NCI-H146 (cell line): Measurements from ENCODE around the gene C2orf42.
"Not testable (repeated sequence)": the region's sequence is repeated elsewhere in the genome, so short reads cannot be mapped to it uniquely, and the experiment has no call there.

Source experiments
- DNase-seq: peaks from one replicate; lab custom pipeline; 2025; lab: John Stamatoyannopoulos, UW

Gene C2orf42

DNA sequence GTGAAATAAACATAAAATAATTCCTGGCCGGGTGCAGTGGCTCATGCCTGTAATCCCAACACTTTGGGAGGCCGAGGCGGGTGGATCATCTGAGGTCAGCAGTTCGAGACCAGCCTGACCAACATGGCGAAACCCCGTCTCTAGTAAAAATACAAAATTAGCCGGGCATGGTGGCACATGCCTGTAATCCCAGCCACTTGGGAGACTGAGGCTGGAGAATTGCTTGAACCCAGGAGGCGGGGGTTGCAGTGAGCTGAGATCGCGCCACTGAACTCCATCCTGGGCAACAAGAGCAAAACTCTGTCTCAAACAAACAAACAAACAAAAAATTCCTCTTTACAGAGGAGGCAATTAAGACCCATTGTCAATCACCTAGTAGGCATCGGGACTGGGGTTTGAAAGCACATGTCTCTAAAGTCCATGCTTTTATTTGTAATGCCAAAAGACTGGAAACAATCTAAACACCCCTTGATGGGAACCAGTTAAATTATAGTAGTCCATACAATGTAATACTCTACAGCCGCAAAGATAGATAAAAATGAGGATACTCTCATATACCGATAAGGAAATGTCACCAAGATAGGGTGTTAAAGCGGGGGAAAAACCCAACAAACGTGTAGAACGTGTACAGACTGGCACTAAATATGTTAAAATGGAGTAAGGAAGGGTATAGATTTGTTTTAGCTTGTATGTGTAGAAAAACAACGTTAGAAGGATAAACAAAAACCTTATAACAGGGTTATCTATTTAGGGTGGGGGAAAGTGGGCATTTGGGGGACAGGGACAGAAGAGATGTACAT lies 59.3 kb downstream of the C2orf42 start:
- DNase-seq: not testable (repeated sequence)

DNA sequence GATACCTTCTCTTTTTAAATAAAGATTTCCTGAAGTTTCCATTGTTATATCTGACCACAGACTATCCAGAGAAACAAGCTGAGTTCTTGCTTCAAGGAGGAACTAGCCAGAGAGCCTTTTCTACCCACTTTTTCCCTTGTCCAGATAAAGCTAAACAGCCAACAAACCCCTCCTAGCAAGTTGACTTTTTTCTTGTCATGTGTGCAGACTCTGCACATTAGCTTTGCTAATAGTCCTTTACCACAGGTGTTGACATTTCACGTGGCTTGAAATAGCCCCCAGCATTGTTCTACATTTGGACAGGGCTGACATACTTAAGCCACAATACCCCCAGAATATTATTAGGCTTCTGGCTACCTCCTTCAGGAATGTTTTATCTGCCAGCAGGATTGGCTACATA lies 62.8 kb downstream of the C2orf42 start:
- no peak for DNase-seq

DNA sequence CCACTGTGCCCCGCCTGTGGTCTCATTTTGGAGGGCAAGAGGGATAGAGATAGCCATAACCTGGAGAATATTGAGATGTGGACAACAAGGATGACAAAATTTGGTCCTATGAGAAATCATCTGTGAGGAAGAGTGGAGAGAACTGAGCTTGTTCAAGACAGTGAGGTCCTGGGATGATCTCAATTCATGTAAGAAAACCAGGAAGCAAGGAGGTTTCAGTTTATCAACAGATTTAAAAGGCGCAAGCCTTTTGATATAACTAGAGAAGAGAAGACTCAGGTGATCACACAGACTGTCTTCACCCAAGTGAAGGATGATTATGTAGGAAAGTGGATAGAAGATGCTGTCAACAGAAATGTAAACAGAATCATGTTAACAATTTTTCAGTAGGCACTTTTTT lies 64.4 kb downstream of the C2orf42 start:
- DNase-seq: no peak

DNA sequence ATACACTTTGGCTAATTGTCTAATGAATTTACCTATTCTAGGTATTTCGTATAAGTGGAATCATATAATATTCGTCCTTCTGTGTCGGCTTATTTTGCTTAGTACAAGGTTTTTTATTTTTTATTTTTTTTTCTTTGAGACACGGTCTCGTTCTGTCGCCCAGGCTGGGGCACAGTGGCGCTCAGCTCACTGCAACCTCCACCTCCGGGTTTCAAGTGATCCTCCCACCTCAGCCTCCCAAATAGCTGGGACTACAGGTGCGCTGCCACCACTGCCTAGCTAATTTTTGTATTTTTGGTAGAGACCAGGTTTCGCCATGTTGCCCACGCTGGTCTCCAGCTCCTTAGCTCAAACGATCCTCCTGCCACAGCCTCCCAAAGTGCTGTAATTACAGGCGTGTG lies 65.3 kb downstream of the C2orf42 start:
- DNase-seq: peak; percentile 11

DNA sequence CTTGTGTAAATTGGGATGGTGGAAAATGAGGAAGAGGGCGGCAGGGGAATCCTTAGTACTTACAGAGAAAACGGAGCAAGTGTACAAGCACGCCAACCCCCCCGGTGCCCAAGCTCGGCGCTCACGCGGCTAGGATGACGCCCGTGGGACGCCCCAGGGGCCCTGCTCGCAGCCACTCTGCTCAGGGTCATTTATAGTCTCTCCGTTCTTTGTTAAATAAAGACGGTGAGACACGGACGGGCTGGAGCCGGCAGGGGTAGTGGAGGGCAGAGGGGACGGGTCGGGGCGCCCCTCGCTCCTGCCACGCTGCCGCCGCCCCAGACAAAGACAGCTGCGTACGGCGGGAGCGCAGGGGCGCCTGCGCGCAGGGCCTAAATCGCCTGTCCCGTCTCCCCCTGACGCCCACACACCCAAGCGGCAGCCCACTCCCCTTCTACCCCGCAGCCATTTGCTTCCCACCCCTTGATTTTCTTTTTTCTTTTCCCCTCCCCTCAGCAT lies 65.8 kb downstream of the C2orf42 start:
- DNase-seq: peak; percentile 77

DNA sequence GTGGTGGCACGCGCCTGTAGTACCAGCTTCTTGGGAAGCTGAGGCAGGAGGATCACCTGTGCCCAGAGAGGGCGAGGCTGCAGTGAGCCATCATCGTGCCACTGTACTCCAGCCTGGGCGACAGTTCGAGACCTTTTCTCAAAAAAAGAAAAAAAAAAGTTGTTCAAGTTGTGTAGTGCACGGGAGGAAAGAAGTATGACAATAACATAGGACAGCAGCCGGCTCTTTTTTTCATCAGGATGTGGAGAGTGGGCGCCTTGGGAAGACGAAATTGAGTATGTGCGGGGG lies 67.0 kb downstream of the C2orf42 start:
- DNase-seq: no peak

DNA sequence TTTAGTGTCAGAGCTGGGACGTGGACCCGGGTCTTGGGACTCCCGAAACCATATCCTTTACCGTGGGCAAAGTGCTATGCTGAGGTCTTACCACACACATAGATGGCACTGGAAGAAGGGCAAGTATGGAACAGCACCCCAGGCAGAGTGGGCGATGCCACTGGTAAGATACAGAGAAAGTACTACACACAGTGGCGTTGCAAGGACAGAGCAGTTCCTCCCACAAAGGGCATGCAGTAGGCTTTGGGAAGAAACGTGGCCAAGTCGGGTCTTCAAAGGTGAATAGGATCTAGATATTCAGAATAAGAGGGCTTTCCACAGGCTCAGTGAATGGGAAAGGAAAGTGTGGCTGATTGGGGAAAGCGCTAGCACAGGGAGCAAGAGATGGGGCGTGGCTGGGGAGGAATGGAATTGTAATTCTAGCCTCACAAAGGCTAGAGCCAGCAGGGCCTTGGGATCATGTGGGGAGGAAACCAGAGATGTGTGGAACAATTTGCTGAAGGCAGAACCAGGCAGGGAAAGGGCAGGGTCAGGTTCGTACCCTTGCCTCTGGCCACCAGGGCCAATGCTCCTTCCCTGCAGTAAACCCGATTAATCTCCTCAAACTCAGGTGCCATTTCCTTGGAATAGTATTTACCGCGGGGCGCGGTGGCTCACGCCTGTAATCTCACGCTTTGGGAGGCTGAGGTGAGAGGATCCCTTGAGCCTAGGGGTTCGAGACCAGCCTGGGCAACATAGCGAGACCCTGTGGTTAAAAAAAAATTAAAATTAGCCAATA lies 67.6 kb downstream of the C2orf42 start:
- DNase-seq: peak; percentile 27

DNA sequence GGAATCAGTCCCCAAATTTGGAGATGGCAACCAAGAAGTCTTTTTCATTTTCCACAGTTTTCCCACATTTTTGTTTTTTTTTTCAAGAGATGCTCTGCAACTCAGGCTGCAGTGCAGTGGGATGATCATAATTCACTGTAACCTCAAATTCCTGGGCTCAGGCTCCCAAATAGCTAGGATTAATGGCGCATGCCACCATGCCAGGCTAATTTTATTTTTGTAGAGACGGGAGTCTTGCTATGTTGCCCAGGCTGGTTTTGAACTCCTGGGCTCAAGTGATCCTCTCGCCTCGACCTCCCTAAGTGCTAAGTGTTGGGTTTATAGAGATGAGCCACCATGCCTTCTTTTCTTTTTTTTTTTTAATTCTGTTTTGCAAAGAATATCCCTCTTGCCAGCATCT lies 68.3 kb downstream of the C2orf42 start:
- no peak for DNase-seq

DNA sequence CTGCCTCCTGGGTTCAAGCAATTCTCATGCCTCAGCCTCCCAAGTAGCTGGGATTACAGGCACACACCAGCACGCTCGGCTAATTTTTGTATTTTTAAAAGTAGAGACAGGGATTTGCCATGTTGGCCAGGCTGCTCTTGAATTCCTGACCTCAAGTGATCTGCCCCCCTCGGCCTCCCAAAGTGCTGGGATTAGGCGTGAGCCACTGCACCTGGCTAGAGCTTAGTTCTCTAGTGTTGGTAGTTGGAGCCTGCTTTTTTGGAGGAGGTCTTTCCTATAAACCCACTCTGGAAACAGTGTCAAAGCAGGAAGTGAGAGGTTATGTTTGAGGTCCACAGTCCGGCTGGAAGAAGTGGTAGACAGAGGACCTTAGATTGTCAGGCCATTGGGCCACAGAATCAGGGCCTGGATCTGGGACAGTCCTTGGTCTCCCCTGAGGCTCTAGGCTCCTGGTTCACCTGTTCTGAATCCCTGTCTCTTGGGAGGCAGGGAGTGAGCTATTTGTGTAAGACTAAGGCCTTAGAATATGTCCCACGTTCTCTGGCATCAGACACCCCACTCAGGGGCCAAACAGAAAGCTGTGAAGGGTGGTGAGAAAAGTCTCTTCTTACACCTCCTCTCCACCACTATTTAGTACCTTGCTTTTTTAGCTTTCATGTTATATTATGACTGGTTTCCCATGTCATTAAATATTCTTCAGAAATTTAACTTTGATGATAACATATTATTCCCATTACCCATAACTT lies 69.0 kb downstream of the C2orf42 start:
- DNase-seq: no peak

DNA sequence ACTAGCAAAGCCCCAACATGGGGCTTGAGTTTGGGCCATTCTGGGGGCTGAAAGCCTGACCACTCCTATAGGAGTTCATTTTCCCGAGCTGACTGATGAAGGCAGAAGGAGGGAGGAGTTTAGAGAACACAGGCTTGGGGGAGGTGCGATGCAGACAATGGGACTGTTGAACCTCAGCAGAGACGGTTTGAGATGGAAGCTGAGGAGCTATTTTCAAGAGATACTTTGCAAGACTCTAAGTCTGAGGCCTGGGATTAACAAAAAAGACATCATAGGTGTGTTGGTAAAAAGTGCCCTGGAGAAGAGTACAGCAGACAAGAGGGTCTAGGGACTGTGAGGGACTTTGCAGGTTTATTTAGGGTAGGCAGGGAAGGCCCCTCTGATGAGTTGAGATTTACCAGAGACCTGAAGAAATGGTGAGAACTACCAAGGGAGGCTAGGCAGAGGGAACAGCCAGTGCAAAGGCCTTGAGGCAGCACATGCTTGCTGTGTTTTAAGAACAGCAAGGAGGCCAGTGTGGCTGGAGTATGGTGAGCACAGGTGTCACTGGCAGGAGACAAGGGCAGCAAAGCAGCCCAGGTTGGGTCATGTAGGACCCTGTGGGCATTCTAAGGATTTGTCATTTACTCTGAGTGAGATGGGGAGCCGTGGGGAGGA lies 71.9 kb downstream of the C2orf42 start:
- peak; percentile 66 for DNase-seq

DNA sequence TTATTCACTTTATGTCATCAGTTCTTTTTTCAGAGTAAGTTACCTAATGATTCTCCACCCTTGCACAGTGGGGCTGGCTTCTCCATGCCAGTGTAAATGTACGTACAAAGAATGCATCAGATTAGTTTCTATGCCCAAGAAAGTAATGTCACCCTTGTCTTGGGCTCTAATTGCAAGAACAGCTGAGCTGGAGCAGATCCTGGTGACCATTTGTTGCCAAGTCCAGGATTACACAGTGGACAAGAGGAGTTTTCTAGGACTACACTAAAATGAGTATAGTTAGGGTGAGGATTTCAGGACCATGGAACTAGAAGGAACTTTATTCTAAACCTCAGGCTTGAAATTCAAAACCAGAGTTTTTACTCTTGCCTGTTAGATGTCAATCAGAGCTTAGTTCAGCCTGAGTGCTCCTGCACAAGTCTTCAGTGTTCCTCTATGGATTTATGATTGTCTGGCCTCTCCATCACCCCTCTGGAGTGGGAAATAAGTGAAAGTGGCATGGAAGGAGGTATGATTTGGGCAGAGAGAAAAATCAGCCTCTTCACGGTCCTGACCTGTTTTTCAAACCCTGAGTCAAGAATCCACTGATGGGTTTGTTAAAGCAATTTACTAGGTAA lies 73.8 kb downstream of the C2orf42 start:
- DNase-seq: no peak

DNA sequence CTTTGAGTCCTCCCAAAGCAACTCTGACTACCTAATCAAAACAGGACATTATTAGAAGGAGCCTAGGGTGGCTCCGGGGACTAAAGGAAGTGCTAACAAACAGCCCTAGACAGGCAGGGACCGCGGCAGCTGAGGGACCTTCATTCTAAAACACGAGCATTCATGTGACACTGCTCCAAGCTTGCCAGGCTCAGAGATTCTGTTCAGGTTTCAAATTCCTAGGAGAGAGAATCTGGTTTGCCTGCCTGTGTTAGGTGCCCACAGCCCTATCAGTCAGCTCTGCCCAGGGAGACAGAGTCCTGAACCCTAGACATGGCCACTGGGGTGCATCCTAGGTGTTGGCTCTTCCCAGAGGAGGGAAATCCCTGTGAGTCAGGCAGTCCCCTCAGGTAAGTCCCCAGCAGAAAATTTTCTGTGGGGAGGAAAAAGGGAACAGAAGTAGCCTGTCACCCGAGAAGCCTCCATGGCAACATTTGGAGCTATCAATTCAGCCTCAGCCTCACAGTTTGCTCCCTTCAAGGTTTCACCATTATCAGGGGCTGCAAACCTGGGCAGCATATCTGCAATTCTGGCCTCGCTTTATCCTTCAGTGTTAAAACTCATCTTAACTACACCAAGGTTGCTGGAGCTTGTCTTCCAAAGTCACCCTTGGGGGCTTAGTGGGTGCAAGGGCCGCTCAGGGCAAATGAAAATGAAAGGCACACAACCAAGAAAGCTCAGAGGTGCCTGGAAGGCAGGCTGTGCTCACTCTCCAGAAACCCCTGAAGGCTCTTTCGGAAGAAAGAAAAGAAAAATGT lies 75.0 kb downstream of the C2orf42 start:
- no peak for DNase-seq

DNA sequence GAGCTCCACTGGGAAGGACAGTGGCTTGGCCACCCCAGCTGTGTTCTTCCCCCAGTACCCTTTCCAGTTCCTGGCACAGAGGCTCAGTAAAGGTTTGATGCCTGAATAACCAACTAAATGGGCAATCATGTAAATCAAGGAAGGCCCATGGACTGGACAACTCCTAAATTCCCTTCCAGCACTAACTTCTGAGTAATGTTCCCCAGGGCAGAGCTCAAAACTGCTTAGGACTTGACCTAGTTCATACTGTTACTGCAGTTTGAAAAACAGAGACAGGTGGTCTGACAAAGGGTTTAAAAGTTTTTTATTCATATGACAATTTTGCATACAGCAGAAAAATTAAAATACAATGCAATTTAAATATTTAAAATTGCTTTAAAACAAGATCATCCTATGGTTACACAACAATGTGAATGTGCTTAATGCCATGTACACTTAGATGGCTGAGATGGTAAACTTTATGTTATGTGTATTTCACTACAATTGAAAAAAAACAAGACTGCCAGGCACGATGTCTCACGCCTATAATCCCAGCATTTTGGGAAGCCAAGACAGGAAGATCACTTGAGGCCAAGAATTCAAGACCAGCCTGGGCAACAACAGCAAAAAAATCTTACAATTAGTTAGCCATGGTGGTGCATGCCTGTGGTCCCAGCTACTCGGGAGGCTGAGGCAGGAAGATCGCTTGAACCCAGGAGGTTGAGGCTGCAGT lies 77.3 kb downstream of the C2orf42 start:
- DNase-seq: no peak

DNA sequence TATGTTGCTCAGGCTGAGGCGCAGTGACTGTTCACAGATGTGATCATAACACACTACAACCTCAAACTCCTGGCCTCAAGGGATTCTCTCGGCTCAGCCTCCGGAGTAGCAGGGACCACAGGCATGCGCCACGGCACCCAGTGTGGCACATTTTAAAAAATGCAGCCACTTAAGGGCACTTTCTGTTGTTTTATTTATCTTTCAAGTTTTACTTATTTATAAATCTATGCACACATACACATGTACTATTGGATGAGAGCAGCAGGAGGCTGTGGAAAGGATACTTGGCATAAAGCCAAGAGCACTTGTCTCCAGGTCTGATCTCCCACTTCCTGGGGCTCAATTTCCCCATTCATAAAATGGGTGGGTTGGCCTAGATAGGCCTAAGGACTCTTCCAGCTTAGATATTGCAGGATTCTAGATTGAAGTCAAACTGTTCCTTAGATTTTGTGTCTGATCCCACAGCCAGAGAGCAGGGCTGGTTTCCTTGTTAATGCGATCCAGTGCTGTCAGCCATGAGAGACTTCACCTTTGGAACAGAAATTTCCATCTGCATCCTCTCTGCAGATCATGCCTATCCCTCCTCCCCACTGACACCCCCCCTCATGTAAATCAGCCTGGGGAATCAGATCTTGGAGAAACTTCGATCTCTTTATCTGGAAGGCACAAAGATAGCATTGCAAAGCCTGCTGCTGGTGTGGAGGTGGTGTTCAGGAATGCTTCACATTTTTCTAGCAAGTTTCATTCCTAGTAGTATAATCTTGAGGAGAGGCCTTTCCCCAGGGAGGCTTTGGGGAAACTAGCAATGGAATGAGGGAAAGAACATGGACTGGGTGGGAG lies 78.8 kb downstream of the C2orf42 start:
- peak; percentile 15 for DNase-seq

DNA sequence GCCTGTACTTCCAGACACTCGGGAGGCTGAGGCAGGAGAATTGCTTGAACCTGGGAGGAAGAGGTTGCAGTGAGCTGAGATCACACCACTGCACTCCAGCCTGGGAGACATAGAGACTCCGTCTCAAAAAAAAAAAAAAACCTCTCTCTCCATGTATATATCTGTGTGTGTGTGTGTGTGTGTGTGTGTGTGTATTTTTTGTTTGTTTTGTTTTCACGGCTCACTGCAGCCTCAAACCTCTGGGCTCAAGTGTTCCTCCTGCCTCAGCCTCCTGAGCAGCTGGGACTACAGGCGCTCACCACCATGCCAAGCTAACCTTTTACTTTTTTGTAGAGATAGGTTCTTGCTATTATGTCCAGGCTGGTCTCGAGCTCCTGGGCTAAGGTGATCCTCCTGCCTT lies 80.4 kb downstream of the C2orf42 start:
- not testable (repeated sequence) for DNase-seq

DNA sequence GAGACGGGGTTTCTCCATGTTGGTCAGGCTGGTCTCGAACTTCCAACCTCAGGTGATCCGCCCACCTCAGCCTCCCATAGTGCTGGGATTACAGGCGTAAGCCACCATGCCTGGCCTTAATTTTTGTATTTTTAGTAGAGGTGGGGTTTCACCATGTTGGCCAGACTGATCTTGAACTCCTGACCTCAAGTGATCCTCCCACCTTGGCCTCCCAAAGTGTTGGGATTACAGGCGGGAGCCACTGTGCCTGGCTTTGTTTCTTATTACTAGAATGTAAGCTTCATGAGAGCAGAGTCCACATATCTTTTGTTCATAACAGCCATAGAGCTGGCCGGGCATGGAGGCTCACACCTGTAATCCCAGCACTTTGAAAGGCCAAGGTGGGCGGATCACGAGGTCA lies 84.7 kb downstream of the C2orf42 start:
- not testable (repeated sequence) for DNase-seq

DNA sequence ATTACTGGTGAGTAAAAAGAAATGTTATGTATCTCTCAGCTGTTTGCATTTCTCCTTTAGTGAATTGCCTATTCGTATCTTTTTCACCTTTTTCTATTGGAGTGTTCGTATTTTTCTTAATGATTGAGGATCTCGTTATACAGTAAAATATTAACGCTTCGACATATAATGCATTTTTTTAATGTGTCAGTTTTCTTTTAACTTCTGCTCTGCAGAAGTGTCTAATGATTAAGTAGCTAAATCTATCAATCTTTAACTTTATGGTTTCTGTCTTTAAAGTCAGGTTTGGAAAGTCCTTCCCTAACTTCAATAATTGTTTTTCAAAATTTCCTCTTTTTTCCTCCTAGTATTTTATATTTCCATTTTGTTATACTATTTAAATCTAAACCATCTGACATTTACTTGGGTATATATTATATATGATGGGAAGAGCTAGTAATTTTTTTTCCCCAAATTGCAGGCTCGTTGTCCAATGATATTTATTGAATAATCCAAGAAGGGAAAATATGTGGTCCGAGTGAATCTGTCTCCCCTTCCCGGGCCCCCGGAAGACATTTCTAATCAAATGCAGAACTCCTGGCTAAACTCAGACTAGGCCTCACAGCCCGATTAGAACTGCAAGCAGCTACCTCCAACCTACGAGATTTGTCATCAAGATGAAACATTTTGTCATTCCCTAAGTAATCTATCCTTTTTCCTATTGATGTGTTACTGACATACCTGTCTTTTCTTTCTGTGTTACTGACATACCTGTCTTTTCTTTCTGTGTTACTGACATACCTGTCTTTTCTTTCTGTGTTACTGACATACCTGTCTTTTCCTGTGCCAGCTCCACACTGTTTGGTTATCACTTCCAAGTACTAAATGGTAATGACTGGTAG lies 86.3 kb downstream of the C2orf42 start:
- DNase-seq: no peak

DNA sequence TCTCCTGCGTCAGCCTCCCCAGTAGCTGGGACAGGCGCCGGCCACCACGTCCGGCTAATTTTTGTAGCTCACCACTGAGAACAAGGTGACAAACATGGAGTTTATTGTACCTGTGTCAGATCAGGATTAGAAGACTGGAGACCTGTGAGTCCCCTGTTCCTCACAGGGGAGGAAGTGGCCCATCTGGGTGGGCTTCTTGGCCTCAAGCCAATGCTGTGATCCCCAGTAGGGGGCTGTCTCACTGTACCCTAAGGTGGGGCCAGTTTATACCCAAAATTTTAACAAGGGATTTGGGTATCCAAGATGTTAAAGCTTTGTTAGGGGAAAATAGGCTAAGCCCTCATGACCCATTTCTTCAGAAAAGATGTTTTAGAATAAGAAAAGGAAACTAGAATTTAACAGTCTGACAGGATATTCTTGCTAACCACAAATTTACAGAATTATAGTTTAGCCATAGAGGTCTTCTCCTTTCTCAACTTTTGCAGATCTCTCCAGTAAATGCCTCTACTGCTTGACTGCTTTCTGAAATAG lies 87.2 kb downstream of the C2orf42 start:
- DNase-seq: no peak
